CD1c-positive myeloid dendritic cell (primary cell): ENCODE data around the gene NDUFA5.

Experiments used
- DNase-seq: peaks from one replicate; pipeline ENCODE4 v3.0.0-alpha.2; 2016; ENCODE audit errors: extremely low spot score

NDUFA5 gene

GRCh38 chr7:123557398-123558288 lies at the start of gene NDUFA5:
Gene NDUFA5 (minus strand): TSS chr7:123557818. CDS start chr7:123557795, 23 bp downstream.
- DNase-seq: peak; percentile 100

GRCh38 chr7:123604739-123605138 lies 47.1 kb upstream of the NDUFA5 start:
- DNase-seq: no peak

GRCh38 chr7:123602648-123603047 lies 45.0 kb upstream of the NDUFA5 start:
- no peak for DNase-seq

- no peak for DNase-seq
These were observed 43.9 kb upstream of the NDUFA5 start, which contains the start of gene ASB15 for GRCh38 chr7:123601530-123601929. Gene ASB15 (plus strand): TSS chr7:123601821. CDS start chr7:123614503, 12,682 bp downstream.

DNA sequence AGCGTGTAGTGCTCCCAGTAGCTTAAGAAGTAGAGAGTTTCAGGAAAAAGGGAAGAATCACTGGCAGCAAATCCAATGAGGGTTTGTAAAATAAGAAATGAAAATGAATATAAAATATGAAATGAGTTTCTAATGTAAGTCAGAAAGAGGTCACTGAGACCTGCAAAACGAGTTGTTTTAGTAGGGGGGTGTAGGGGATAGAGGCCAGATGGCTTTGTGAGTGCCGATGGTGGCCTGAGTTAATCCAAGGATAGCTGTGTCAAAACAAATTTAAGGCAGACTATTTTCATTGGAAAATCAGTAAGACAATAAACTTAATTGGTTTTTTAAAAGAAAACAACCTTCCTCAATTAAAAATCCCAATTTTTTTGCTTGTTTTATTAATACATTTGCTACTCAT lies 43.3 kb upstream of the NDUFA5 start:
- no peak for DNase-seq

DNA sequence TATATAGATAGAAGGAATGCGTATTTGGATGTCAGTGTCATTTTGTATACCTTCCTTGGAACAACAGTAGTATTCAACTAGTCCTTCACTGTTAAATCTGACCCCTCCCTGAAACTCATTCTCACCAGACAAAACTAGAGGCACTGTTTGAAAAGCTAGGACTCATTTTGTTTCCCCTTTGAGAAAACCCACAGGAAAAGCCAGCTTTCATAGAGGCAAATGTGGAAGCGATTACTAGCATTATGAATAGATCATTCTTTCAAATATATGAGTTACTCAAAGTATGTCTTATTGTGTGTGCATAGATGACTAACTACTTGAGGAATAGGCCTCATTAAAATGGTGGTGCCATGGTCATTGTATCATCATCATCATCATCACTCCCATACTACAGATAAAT lies 42.1 kb upstream of the NDUFA5 start:
- DNase-seq: no peak

DNA sequence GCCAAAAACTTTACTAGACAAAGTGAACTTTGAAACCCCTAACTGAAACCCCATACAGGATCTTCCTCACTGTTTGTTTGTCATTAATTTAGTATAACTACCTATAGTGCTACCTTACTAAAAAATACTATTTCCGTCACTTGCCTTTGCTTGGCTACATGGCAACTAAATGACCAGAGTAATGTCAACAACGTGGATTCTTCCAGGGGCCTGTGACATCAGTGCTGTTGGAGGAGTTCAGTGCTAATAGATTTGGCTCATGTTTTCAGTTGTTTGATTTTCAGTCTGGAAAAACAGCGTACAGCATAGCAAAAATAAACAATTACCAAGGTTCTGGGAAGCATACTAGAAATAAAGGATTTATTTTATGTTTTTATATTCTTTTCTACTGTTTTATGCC lies 41.0 kb upstream of the NDUFA5 start:
- DNase-seq: no peak

DNA sequence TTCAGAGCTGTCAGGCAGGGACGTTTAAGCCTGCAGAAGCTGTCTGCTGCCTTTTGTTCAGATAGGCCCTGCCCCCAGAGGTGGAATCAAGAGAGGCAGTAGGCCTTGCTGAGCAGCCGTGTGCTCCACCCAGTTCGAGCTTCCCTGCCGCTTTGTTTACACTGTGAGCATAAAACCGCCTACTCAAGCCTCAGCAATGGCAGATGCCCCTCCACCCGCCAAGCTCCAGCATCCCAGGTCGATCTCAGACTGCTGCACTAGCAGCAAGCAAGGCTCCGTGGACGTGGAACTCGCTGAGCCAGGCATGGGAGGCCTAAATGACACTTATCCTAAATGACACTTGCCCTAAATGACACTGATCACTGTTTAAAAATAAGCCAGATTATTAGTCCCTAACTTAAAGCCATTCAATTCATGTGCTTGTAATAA lies 37.2 kb upstream of the NDUFA5 start:
- no peak for DNase-seq

DNA sequence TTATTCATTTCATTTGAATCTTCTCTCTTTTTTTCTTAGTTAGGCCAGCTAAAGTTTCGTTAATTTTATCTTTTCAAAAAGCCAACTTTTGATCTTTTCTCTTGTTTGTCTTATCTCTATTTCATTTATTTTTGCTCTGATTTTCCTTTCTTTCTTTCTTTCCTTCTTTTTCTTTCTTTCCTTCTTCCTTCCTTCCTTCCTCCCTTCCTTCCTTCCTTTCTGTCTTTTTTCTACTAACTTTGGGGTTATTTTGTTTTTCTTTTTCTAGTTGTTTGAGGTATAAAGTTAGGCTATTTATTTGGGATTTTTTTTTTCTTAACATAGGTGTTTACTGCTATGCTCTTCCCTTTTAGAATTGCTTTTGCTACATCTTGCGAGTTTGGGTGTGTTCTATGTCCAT lies 30.8 kb upstream of the NDUFA5 start:
- DNase-seq: no peak

GRCh38 chr7:123583821-123584220 lies 26.2 kb upstream of the NDUFA5 start:
- DNase-seq: no peak

GRCh38 chr7:123581162-123581459 lies 23.5 kb upstream of the NDUFA5 start:
- DNase-seq: no peak

GRCh38 chr7:123580406-123581161 lies 23.0 kb upstream of the NDUFA5 start:
- DNase-seq: peak; percentile 1

- DNase-seq: no peak
These were observed 21.8 kb upstream of the NDUFA5 start for GRCh38 chr7:123579416-123579815.

DNA sequence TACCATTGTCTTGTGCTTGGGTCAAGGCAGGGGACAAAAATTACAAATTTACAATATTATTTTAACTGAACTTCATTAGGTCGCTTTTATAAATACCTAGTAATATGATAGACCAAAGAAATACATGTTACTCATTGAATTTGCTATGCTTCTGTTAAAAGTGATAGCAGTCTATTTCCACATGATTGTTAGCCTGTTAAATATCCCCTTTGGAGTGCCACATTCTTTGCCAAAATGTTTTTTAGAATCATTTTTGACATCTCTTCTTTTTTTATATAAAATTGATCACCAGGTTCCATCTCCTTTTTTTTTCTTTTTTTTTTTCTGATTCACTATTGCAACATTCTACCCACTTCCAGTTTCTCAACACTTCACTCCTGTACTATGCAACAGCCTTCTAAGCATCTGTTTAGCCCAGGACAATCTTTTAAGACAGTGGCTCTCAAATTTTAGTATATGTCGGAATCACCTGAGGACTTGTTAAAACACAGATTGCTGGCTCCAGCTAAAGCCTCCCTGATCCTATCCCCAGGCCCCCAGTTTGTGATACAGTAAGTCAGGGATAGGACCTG lies 16.4 kb upstream of the NDUFA5 start:
- DNase-seq: no peak

GRCh38 chr7:123573341-123573740 lies 15.7 kb upstream of the NDUFA5 start:
- no peak for DNase-seq

- DNase-seq: no peak
These were observed 14.1 kb upstream of the NDUFA5 start for GRCh38 chr7:123571684-123572083.

- no peak for DNase-seq
These were observed 13.6 kb upstream of the NDUFA5 start for GRCh38 chr7:123571187-123571586.

GRCh38 chr7:123570390-123571182 lies 13.0 kb upstream of the NDUFA5 start:
- DNase-seq: no peak

DNA sequence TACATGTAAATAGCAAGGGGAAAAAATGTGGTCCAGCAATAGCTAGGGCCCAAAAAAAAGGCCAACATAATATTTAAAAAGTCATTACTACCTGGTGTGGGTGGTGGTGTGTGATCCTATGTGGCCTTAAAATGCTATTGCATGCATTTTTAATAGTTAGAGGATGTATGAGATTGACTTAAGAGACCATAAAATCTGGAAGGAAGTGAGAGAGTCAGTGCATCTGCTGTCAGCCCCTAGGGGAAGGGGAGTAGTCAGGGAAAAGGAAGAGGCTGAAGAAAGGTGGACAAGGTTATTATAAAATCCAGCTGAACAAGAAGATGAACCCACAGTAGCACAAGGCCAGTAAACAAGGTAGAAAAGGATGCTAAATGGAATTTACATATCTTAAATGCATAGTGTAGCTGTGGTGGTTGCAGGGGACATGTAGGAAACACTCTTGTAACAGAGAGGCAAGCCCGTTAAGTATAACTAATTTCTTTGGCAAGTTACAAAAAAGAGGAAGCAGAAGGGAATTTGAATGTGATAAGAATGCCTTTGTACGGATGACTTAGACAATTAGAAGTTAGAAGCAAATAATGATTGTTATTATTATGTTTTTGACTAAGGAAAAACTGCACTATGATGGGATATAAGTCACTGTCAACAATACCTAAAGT lies 11.9 kb upstream of the NDUFA5 start:
- peak; percentile 5 for DNase-seq

- DNase-seq: no peak
These were observed 4.5 kb upstream of the NDUFA5 start for GRCh38 chr7:123562121-123562520.

DNA sequence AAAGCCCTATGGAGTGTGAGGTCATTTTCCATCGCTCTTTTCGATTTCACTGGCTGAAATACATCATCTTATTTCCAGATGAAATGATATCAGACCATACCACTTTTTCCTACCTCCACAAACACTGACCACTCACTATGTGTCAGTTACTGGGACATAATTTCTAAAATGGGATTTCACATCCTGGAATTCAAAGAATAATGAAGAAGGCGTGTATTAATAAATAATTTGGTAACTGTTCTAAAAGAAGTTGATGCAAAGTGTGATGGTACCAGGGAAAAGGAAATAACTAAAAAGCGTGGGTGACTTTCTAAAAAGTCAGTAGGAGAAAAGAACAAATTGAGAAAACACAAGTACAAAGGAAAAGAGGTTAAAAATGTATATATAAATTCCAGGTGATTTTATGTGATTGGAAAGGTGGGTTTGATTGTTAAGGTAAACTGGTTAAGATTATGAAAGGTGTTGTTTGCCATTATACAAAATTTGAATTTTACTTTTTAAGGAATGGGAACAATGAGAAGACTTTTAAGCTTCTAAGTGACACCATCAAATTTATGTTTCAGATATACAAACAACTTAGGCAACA lies 764 bp upstream of the NDUFA5 start:
- no peak for DNase-seq
